ENCODE measurements around the gene MX2. TPM values are rescaled to one million over a fixed set of nuclear protein-coding genes. Genes with fewer than 3 reads are reported as not detected.
A peak's percentile ranks its signal among the peaks of the same experiment; 100 is the strongest.

MX2 gene
- total and polyA plus RNA-seq, 10 of the 15 experiments (the other 5 are each of a cell fraction or from before 2014, with no cell fraction given): 10.5 to 167 (median 46.1) TPM

- TF ChIP-seq REST (IDR thresholded peaks at IDR 0.05; ENCODE audit: low read depth, low read length) (peak; percentile 55; the same call in 1 of the 2 replicates), MLLT1 (IDR thresholded peaks at IDR 0.05) (peak; percentile 95; the same call in 1 of the 2 replicates), ZBTB40 (IDR thresholded peaks at IDR 0.05; ENCODE audit: borderline replicate concordance) (0 out of 2 replicates have a peak, but pooled peaks have one; percentile 28), ZNF384 (IDR thresholded peaks at IDR 0.05; ENCODE audit: borderline replicate concordance, low read depth, low read length) (peak; percentile 84), POU2F2 (IDR thresholded peaks at IDR 0.05; ENCODE audit: borderline replicate concordance, low read depth, low read length) (no peak)
Measured at GRCh38 chr21:41362605-41363369, 960 bp downstream of the MX2 start (continued).

All from GM12878 (cell line).